ENCODE results near the gene MSRB1.

MSRB1 gene

GRCh38 chr16:1979271-1980029 lies 36.5 kb upstream of the MSRB1 start:
- no peak for DNase-seq (ENCODE audit: low read depth in 2 of 2)

GRCh38 chr16:1978476-1979120 lies 35.6 kb upstream of the MSRB1 start:
- no peak for DNase-seq (ENCODE audit: low read depth in 2 of 2)

- DNase-seq (ENCODE audit: low read depth in 2 of 2): no peak
Observed at GRCh38 chr16:1977875-1978268, 34.9 kb upstream of the MSRB1 start.

- no peak for DNase-seq (ENCODE audit: low read depth in 2 of 2)
Observed at GRCh38 chr16:1976951-1977874, 34.2 kb upstream of the MSRB1 start.

- no peak for DNase-seq (ENCODE audit: low read depth in 2 of 2)
Observed at GRCh38 chr16:1976216-1976520, 33.2 kb upstream of the MSRB1 start.

- DNase-seq (ENCODE audit: low read depth in 2 of 2): no peak
Observed at GRCh38 chr16:1975432-1976215, 32.6 kb upstream of the MSRB1 start.

GRCh38 chr16:1974157-1975070 lies 31.4 kb upstream of the MSRB1 start:
- DNase-seq (ENCODE audit: low read depth in 2 of 2): no peak

- no peak for DNase-seq (ENCODE audit: low read depth in 2 of 2)
Observed at GRCh38 chr16:1973461-1974156, 30.6 kb upstream of the MSRB1 start.

- no peak for DNase-seq (ENCODE audit: low read depth in 2 of 2)
Observed at GRCh38 chr16:1972490-1972877, 29.5 kb upstream of the MSRB1 start.

- DNase-seq (ENCODE audit: low read depth in 2 of 2): peak; percentile 93
Observed at GRCh38 chr16:1971796-1972489, 28.9 kb upstream of the MSRB1 start, which contains the start of gene TBL3. TSS of gene TBL3 (plus strand) at chr16:1972053. CDS start at chr16:1972165, 112 bp downstream.

GRCh38 chr16:1968146-1968953 lies 25.4 kb upstream of the MSRB1 start:
- no peak for DNase-seq (ENCODE audit: low read depth in 2 of 2)

GRCh38 chr16:1966460-1966859 lies 23.5 kb upstream of the MSRB1 start, which contains the start of gene RNF151:
TSS of gene RNF151 (plus strand) at chr16:1966856. CDS start at chr16:1966882, 26 bp downstream.
- no peak for DNase-seq (ENCODE audit: low read depth in 2 of 2)

- no peak for DNase-seq (ENCODE audit: low read depth in 2 of 2)
Observed at GRCh38 chr16:1965396-1966001, 22.5 kb upstream of the MSRB1 start.

GRCh38 chr16:1964506-1965395 lies 21.8 kb upstream of the MSRB1 start, which contains the start of gene RPS2:
TSS of gene RPS2 (minus strand) at chr16:1964826. CDS start at chr16:1964625, 201 bp downstream.
- DNase-seq (ENCODE audit: low read depth in 2 of 2): peak; percentile 96 to 97

GRCh38 chr16:1963806-1964505 lies 21.0 kb upstream of the MSRB1 start:
- no peak for DNase-seq (ENCODE audit: low read depth in 2 of 2)

Data from stimulated activated CD8-positive, alpha-beta memory T cell treated with anti-CD3 and anti-CD28 coated beads, Interleukin-2, amount 100 ng/mL, for 48 hours (primary cell).